Omental fat pad (tissue), 4 donors: ENCODE measurements around the gene DAPK1. TPM values are rescaled to one million over a fixed set of nuclear protein-coding genes. Genes with fewer than 3 reads are reported as not detected.

Experiments
- ATAC-seq: fragments of 150-250 bp; one replicate; pipeline ENCODE4 v1.9.1; 2016; ENCODE audit warnings: mild to moderate bottlenecking, moderate library complexity; ENCODE audit not compliant: low FRiP score
- DNase-seq: peaks from one replicate; pipeline ENCODE4 v3.0.0-alpha.2; 2019; ENCODE audit warnings: low spot score
- total RNA-seq, 4 donors: library from RNA; depleted of rRNA; stranded (reverse); fragments of >200 nt; gene quantifications; one replicate each; pipeline ENCODE4 v1.1.0, GENCODE V29; 2016
- TF ChIP-seq, protein P1 (sequence below), 3 donors: fragments of 450-650 bp; IDR thresholded peaks; one replicate each; pipeline ENCODE4 v1.5.1; 2016 to 2017; ENCODE audit warnings: antibody characterized with exemption in 3 of 3, mild to moderate bottlenecking in 3 of 3, moderate library complexity in 2 of 3

The DAPK1 gene
- total RNA-seq, 4 donors from 2014 or later, result 56.1 to 214 (median 88.1) TPM

- no peak for DNase-seq
- TF ChIP-seq, protein P1, sequence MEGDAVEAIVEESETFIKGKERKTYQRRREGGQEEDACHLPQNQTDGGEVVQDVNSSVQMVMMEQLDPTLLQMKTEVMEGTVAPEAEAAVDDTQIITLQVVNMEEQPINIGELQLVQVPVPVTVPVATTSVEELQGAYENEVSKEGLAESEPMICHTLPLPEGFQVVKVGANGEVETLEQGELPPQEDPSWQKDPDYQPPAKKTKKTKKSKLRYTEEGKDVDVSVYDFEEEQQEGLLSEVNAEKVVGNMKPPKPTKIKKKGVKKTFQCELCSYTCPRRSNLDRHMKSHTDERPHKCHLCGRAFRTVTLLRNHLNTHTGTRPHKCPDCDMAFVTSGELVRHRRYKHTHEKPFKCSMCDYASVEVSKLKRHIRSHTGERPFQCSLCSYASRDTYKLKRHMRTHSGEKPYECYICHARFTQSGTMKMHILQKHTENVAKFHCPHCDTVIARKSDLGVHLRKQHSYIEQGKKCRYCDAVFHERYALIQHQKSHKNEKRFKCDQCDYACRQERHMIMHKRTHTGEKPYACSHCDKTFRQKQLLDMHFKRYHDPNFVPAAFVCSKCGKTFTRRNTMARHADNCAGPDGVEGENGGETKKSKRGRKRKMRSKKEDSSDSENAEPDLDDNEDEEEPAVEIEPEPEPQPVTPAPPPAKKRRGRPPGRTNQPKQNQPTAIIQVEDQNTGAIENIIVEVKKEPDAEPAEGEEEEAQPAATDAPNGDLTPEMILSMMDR (IDR thresholded peaks at IDR 0.05), result no peak
- ATAC-seq, result peak; percentile 48
Measured at GRCh38 chr9:87613265-87614111, 115.8 kb downstream of the DAPK1 start.

GRCh38 chr9:87614397-87614796 lies 116.7 kb downstream of the DAPK1 start:
- ATAC-seq (no peak), DNase-seq (no peak)
- TF ChIP-seq, protein P1 (IDR thresholded peaks at IDR 0.05), result no peak

GRCh38 chr9:87615136-87615535 lies 117.5 kb downstream of the DAPK1 start:
- ATAC-seq (no peak), DNase-seq (no peak)
- TF ChIP-seq, protein P1 (IDR thresholded peaks at IDR 0.05), result no peak

GRCh38 chr9:87615547-87616148 lies 118.0 kb downstream of the DAPK1 start:
- no peak for ATAC-seq
- DNase-seq, result no peak
- TF ChIP-seq, protein P1 (IDR thresholded peaks at IDR 0.05), result no peak

DNA sequence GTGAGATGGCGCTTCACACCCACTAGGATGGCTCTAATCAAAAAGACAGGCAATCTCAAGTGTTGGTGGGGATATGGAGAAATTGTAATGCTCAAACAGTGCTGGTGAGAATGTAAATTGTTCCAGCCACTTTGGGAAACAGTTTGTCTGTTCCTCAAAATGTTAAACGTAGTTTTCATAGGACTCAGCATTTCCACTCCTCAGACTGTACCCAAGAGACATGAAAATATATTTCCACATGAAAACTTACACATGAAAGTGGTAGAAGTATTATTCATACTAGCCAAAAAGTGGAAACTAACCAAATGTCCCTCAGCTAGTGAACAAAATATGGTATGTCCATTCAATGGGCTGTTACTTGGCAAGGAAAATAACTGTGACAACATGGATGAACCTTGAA lies 120.6 kb downstream of the DAPK1 start:
- ATAC-seq (no peak), DNase-seq (no peak)

DNA sequence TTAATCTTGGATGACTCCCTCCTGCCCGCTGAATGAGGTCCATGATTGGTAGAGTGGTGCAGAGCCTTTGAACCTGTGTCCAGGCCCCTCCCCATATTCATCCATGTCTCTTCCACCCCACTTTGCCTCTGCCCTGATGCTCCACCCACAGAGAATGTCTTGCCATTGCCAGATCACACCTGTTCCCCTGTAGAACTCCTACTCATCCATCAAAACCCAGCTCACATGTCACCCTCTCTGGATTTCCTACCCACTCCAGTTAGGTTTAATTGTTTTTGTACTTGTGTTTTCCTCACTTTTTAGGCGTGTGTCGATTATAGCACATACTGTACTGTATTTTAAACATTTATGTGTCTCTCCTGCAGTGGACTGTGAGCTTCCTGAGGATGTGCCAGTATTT lies 121.3 kb downstream of the DAPK1 start:
- TF ChIP-seq, protein P1 (IDR thresholded peaks at IDR 0.05), result no peak
- ATAC-seq, result no peak
- no peak for DNase-seq

More for the DNA sequence above, 120.6 kb downstream of the DAPK1 start:
- TF ChIP-seq, protein P1 (IDR thresholded peaks at IDR 0.05), result no peak
